Measurements from ENCODE around the gene SPRR4.
"Not testable (repeated sequence)": the region's sequence is repeated elsewhere in the genome, so short reads cannot be mapped to it uniquely, and the experiment has no call there.

Gene SPRR4

DNA sequence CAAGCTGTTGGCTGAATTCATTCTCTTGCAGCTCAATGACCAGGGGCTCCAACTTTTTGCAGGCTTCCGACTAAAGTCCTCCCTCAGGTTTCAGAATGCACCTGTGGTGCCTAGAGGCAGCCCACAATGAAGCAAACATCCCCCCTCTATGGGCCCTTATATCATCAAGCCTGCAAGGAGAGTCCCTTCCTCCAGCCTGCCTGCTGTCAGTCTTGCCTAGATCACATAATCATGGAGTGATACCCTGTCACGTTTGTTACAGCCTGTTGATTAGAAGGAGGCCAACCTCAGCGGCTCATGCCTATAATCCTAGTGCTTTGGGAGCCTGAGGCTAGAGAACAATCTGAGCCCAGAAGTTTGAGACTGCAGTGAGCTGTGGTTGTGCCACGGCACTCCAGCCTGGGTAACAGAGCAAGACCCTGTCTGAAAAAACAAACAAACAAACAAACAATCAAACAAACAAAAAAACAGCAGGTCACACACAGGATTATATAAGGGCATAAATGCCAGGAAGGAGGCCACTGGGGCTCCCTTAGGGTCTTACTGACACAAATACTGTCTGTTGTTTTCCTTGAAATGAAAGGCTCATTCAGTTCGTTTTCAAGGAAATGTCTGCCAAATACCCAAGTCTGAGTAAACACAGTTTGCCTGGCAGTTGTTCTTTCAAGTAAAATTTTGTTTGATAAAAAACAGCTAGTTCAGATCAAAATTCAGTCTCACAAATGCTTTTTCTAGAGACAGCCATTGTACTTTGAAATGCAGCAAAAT lies 26.4 kb downstream of the SPRR4 start:
- H3K4me1 ChIP-seq (ENCODE audit: control insufficient read depth, insufficient read depth, low read length) = no peaks in the 10 kb centered on the region
- H3K9ac ChIP-seq (ENCODE audit: low read depth, low read length) = no peak overlapping the region
- peaks cover 2% of the 10 kb centered on the region for H3K27me3 ChIP-seq (ENCODE audit: control insufficient read depth, insufficient read depth, low read length)
- no peaks in the 10 kb centered on the region for H3K36me3 ChIP-seq (ENCODE audit: control insufficient read depth, insufficient read depth, low read length)
- H3K4me3 ChIP-seq (ENCODE audit: low read depth, low read length) = no peak overlapping the region
- no peaks in the 10 kb centered on the region for H3K9me3 ChIP-seq (ENCODE audit: control insufficient read depth, insufficient read depth, low read length)

DNA sequence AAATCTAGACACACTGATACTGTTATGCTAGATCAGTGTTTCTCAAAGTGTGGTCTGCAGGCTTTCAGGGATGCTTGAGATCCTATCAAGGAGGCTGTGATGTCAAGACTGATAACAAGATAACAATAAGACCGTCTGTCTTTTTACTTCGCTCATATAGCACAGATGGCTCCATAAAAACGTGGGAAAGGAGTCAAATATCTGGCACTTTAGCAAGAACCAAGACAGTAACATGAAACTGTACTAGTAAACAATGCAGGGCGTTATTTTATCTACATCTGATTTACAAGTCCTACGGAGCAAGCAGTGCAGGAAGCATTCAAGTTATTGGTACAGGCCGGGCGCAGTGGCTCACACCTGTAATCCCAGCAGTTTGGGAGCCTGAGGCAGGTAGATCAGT lies 27.5 kb downstream of the SPRR4 start:
- H3K9ac ChIP-seq (ENCODE audit: low read depth, low read length) = no peak overlapping the region
- H3K27me3 ChIP-seq (ENCODE audit: control insufficient read depth, insufficient read depth, low read length) = peaks cover 2% of the 10 kb centered on the region
- no peaks in the 10 kb centered on the region for H3K36me3 ChIP-seq (ENCODE audit: control insufficient read depth, insufficient read depth, low read length)
- H3K4me3 ChIP-seq (ENCODE audit: low read depth, low read length) = no peak overlapping the region
- no peaks in the 10 kb centered on the region for H3K9me3 ChIP-seq (ENCODE audit: control insufficient read depth, insufficient read depth, low read length)
- H3K4me1 ChIP-seq (ENCODE audit: control insufficient read depth, insufficient read depth, low read length) = no peaks in the 10 kb centered on the region

DNA sequence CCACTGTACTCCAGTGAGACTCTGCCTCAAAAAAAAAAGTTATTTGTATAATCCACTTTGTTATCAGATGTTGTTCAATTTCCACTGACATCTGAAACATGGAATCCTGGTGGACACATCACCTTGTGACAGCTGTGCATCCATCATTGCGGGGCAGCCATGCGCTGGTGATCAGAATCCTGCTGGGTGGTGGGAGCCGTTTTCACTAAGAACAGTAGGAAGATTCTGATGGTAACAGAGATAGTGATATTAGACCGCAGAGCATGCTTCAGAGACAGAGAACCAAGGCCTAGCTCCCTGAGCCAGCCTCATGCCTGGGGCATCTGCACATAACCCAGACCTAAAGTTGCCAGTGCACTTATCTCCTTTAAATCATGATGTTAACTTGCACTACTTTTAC lies 28.0 kb downstream of the SPRR4 start:
- H3K27me3 ChIP-seq (ENCODE audit: control insufficient read depth, insufficient read depth, low read length) = peaks cover 2% of the 10 kb centered on the region
- H3K36me3 ChIP-seq (ENCODE audit: control insufficient read depth, insufficient read depth, low read length) = no peaks in the 10 kb centered on the region
- no peak overlapping the region for H3K4me3 ChIP-seq (ENCODE audit: low read depth, low read length)
- H3K4me1 ChIP-seq (ENCODE audit: control insufficient read depth, insufficient read depth, low read length) = no peaks in the 10 kb centered on the region
- H3K9me3 ChIP-seq (ENCODE audit: control insufficient read depth, insufficient read depth, low read length) = no peaks in the 10 kb centered on the region
- H3K9ac ChIP-seq (ENCODE audit: low read depth, low read length) = no peak overlapping the region

DNA sequence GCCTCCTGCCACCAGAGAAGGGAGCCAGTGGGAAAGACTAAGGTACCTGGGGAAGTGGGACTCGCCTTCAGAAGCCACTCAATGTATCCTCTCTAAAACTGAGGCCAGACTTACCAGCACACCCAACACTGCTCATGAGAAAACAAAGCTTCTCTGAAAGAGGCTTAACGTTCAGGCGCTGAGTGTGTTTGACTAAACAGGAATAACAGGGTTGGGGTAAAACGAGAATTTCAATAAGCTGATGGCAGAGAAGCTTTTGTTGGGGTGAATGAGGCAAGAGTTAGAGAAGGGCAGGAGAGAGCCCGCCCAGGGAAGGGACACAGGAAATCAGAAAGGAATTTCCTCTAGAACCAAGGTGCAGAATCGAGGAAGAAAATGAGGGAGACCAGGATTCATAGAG lies 29.4 kb downstream of the SPRR4 start:
- Histone ChIP-seq H3K4me1 (ENCODE audit: control insufficient read depth, insufficient read depth, low read length) (no peaks in the 10 kb centered on the region), H3K27me3 (ENCODE audit: control insufficient read depth, insufficient read depth, low read length) (peaks cover 2% of the 10 kb centered on the region), H3K9me3 (ENCODE audit: control insufficient read depth, insufficient read depth, low read length) (no peaks in the 10 kb centered on the region), H3K4me3 (ENCODE audit: low read depth, low read length) (no peak overlapping the region), H3K36me3 (ENCODE audit: control insufficient read depth, insufficient read depth, low read length) (no peaks in the 10 kb centered on the region), H3K9ac (ENCODE audit: low read depth, low read length) (no peak overlapping the region)

DNA sequence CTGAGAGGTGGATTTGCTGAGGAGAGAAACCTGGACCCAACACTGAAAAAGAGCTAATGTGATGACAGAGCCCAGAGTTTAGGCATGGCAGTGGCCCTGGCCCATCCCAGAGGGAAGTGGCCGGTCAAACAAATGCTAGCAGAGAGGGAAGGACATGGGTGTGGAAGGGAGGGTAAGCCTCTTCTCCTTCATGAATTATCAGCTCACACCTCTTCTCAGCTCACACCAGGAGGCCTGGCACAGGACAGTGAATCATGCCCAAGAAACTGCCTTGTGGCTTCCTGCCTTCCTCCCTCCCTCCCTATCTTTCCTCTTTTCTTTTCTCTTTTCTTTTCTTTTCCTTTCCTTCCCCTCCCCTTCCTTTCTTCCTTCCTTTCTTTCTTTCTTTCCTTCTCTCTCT lies 29.8 kb downstream of the SPRR4 start:
- Histone ChIP-seq H3K4me3 (ENCODE audit: low read depth, low read length) (no peak overlapping the region), H3K27me3 (ENCODE audit: control insufficient read depth, insufficient read depth, low read length) (peaks cover 2% of the 10 kb centered on the region), H3K9me3 (ENCODE audit: control insufficient read depth, insufficient read depth, low read length) (no peaks in the 10 kb centered on the region), H3K36me3 (ENCODE audit: control insufficient read depth, insufficient read depth, low read length) (no peaks in the 10 kb centered on the region), H3K4me1 (ENCODE audit: control insufficient read depth, insufficient read depth, low read length) (no peaks in the 10 kb centered on the region), H3K9ac (ENCODE audit: low read depth, low read length) (no peak overlapping the region)

DNA sequence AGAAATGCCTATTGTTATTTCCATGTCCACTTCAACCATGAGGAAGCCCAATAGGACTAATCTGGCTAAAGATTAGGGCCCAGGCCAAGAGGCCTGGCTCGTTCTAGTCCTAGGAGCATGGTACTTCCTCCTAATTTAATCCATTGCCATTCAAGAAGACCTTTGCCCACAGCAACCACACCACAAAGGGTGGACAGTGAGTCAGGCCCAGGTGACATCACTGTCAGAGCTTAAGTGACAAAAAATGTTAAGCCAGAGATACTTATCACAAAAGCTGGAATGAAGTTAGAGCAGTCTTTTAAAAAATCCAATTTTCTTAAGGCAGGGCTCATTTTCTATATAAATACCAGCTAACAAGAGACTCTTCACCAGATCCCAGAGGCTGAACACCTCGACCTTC lies 30.9 kb downstream of the SPRR4 start, which contains the start of gene SPRR3:
Gene SPRR3, plus strand, starts transcription at position 368 of the 400 bp plus-strand sequence. CDS start 1,272 bp downstream, outside the sequence.
- H3K4me1 ChIP-seq (ENCODE audit: control insufficient read depth, insufficient read depth, low read length) = no peaks in the 10 kb centered on the region
- peaks cover 2% of the 10 kb centered on the region for H3K27me3 ChIP-seq (ENCODE audit: control insufficient read depth, insufficient read depth, low read length)
- no peak within 1 kb of the TSS for H3K9ac ChIP-seq (ENCODE audit: low read depth, low read length)

DNA sequence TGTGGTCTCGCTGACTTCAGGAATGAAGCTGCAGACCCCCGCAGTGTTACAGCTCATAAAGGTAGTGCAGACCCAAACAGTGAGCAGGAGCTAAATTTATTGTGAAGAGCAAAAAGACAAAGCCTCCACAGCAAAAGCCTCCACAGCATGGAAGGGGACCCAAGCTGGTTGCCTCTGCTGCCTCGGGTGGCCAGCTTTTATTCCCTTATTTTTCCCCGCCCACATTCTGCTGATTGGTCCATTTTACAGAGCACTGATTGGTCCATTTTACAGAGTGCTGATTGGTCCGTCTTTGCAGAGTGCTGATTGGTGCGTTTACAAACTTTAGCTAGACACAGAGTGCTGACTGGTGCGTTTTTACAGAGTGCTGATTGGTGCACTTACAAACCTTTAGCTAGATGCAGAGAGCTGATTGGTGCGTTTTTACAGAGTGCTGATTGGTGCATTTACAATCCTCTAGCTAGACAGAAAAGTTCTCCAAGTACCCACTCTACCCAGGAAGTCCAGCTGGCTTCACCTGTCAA lies 40.8 kb downstream of the SPRR4 start:
- H3K9ac ChIP-seq (ENCODE audit: low read depth, low read length) = not testable (repeated sequence)

More for the DNA sequence above, 30.9 kb downstream of the SPRR4 start, which contains the start of gene SPRR3:
- H3K9me3 ChIP-seq (ENCODE audit: control insufficient read depth, insufficient read depth, low read length) = no peaks in the 10 kb centered on the region
- no peaks in the 10 kb centered on the region for H3K36me3 ChIP-seq (ENCODE audit: control insufficient read depth, insufficient read depth, low read length)
- H3K4me3 ChIP-seq (ENCODE audit: low read depth, low read length) = no peak within 1 kb of the TSS

DNA sequence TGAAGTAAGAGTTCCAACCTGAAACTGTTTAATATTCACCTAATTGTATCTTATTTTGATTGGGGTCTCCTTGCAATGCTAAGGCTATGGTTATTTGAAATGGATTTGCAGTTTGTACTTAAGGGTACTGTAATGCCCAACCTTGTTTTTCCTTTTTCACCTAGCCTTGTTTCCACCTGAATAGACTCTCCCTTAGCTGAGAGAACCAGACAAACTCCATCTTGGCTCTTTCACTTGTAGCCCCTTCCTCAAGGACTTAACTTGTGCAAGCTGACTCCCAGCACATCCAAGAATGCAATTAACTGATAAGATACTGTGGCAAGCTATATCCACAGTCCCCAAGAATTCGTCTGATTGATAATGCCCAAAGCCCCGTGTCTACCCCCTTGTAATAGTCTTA lies 51.4 kb downstream of the SPRR4 start:
- H3K9ac ChIP-seq (ENCODE audit: low read depth, low read length); H3K9me3 ChIP-seq (ENCODE audit: control insufficient read depth, insufficient read depth, low read length); H3K4me3 ChIP-seq (ENCODE audit: low read depth, low read length); H3K4me1 ChIP-seq (ENCODE audit: control insufficient read depth, insufficient read depth, low read length); H3K36me3 ChIP-seq (ENCODE audit: control insufficient read depth, insufficient read depth, low read length); H3K27me3 ChIP-seq (ENCODE audit: control insufficient read depth, insufficient read depth, low read length): not testable (repeated sequence)

More for the DNA sequence above, 40.8 kb downstream of the SPRR4 start:
- H3K4me1 ChIP-seq (ENCODE audit: control insufficient read depth, insufficient read depth, low read length); H3K27me3 ChIP-seq (ENCODE audit: control insufficient read depth, insufficient read depth, low read length); H3K36me3 ChIP-seq (ENCODE audit: control insufficient read depth, insufficient read depth, low read length); H3K9me3 ChIP-seq (ENCODE audit: control insufficient read depth, insufficient read depth, low read length); H3K4me3 ChIP-seq (ENCODE audit: low read depth, low read length): not testable (repeated sequence)
